GM12864 (cell line): ENCODE data around the gene NANS.
"Not testable (repeated sequence)": the region's sequence is repeated elsewhere in the genome, so short reads cannot be mapped to it uniquely, and the experiment has no call there.

Experiments
- DNase-seq: peaks from one replicate; pipeline ENCODE4 v3.0.0-alpha.2; 2011; ENCODE audit warnings: low read depth
- H3K4me3 ChIP-seq: 2 replicates; pipeline ENCODE4 v1.5.1; 2011; ENCODE audit warnings: mild to moderate bottlenecking, low read depth, low read length, control low read depth
- TF ChIP-seq, protein P1 (sequence below): IDR thresholded peaks from 2 replicates; pipeline ENCODE4 v1.5.1; 2011; ENCODE audit warnings: low read depth, mild to moderate bottlenecking, moderate library complexity, low read length, control low read depth, inconsistent platforms; ENCODE audit errors: missing control alignments

The NANS gene

DNA sequence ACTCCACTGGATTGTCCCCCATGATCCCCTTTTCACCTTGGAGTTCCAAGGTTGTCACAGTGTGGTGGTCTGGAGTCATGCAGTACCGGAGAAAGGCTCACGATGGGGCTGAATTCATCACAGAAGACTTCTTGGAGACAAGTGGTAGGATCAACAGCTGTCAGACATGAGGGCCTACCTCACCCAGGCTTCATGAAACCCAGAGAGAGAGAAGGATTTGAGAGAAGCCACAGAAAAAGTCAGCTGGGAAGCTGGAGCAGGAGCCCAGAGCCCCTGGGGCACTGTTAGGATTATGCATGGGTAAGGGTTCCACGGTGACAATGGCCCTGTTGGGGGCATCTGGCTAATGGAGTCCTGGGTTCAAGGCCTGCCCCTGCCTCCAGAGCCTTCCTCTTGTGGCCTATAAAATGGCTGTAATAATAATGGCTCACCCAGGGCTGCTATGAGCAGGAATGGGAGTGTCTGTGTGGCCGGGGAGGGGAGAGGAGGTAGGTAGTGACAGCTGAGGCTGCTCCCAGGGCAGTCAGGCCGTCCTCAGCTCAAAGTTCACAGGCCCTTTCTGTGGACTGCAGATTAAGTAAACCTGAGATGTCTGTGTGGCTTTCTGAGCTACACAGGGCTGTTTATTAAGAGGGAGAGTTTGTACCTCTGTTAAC is 61.6 kb downstream of the NANS start:
- TF ChIP-seq, protein P1, sequence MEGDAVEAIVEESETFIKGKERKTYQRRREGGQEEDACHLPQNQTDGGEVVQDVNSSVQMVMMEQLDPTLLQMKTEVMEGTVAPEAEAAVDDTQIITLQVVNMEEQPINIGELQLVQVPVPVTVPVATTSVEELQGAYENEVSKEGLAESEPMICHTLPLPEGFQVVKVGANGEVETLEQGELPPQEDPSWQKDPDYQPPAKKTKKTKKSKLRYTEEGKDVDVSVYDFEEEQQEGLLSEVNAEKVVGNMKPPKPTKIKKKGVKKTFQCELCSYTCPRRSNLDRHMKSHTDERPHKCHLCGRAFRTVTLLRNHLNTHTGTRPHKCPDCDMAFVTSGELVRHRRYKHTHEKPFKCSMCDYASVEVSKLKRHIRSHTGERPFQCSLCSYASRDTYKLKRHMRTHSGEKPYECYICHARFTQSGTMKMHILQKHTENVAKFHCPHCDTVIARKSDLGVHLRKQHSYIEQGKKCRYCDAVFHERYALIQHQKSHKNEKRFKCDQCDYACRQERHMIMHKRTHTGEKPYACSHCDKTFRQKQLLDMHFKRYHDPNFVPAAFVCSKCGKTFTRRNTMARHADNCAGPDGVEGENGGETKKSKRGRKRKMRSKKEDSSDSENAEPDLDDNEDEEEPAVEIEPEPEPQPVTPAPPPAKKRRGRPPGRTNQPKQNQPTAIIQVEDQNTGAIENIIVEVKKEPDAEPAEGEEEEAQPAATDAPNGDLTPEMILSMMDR, result peak; percentile 69

DNA sequence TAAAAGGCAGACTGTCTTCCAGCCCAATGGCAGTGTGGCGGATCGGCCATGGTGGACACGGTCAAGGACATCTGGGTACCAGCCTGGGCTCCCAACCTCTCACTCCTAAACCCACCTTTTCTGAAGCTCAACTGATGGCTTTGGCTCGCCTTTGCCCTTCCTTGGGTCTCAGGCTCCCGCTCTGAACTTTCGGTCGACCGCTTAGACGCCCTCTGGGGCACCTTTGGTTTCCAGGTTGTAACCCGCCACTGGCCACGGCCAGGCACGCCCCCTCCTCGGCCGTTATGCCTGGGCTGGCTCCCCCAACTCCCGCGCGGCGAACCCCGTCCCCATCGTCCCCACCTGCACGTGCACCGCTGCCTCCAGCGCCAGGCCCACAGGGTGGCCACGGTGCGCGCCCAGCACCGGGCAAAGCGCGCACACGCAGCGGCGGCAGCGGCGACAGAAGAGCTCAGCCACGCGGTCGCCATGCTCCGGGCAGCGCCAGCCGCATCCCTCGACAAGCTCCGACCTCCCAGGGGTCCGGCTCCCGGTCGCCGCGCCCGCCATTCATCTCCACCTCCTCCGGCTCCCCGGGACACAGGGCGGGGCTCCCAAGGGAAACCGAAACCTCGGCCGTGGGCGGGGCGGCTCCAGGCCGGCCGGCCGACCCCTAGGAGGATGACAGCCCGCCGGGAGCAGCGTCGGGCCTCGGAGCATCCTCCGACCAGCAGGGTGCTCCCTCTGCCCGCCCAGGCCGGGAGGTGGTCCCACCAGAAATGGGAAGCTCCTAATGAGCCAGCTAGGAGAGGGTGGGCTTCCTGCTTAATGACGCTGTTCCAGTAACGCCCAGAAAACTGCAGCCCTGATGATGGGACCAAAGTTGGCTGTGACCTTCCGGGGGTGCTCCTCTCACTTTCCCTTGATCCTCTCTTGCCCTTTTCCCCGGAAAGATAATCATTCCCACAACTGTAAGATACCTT is 62.4 kb downstream of the NANS start, which contains the start of gene TRIM14:
TSS of gene TRIM14 (minus strand) at position 583 of the 962 bp plus-strand sequence. CDS start at position 549, 34 bp downstream.
- DNase-seq, result no peak
- peak within 1 kb of the TSS; percentile 91 for H3K4me3 ChIP-seq
- TF ChIP-seq, protein P1, result peak; percentile 31

More for the DNA sequence above, 61.6 kb downstream of the NANS start:
- no peak for DNase-seq
- peak overlapping the region; percentile 91 for H3K4me3 ChIP-seq

GRCh38 chr9:98120476-98120875 is 63.9 kb downstream of the NANS start:
- no peak overlapping the region for H3K4me3 ChIP-seq
- no peak for DNase-seq
- TF ChIP-seq, protein P1, result no peak

GRCh38 chr9:98121058-98121457 is 64.5 kb downstream of the NANS start:
- H3K4me3 ChIP-seq, result no peak overlapping the region
- TF ChIP-seq, protein P1, result no peak
- DNase-seq, result no peak

- H3K4me3 ChIP-seq, DNase-seq: not testable (repeated sequence)
Observed at GRCh38 chr9:98124091-98124490, 67.6 kb downstream of the NANS start.

- no peak overlapping the region for H3K4me3 ChIP-seq
- no peak for DNase-seq
- TF ChIP-seq, protein P1, result no peak
Observed at GRCh38 chr9:98124637-98125426, 68.3 kb downstream of the NANS start.

DNA sequence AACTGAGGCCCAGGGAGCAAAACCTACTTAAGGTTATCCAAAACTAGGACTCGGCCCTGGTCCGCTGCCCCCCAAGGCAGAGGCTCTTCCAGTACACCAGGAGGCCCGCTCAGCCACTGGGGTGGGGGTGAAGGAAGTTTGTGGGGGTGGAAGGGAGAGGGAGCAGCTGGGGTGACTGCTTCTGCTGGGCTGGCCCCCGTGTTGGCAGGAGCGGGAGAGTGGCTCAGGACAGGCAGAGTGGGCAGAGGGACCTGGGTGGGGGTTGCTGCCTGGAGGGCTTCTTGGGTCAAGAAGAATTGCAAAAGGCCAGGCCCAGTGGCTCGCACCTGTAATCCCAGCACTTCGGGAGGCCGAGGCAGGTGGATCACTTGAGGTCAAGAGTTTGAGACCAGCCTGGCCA is 70.7 kb downstream of the NANS start:
- TF ChIP-seq, protein P1, result no peak
- DNase-seq, result no peak
- no peak overlapping the region for H3K4me3 ChIP-seq
